Peyer's patch (tissue), 4 donors: ENCODE measurements around the gene CEP164.

Experiments
- POLR2A ChIP-seq, 2 donors: fragments of 450-650 bp; IDR thresholded peaks; one replicate each; pipeline ENCODE4 v1.5.1; 2017; ENCODE audit warnings: antibody characterized with exemption in 2 of 2, mild to moderate bottlenecking in 2 of 2, moderate library complexity in 2 of 2
- TF ChIP-seq, protein P1 (sequence below), 6 experiments: fragments of 450-650 bp in 4 of 6; fragments of 200-600 bp in 2 of 6; sonication (generic) in 1 of 6; IDR thresholded peaks; one replicate each; pipeline ENCODE4 v1.5.1; 2017 to 2019; ENCODE audit warnings: antibody characterized with exemption in 6 of 6, mild to moderate bottlenecking in 3 of 6, moderate library complexity in 1 of 6

DNA sequence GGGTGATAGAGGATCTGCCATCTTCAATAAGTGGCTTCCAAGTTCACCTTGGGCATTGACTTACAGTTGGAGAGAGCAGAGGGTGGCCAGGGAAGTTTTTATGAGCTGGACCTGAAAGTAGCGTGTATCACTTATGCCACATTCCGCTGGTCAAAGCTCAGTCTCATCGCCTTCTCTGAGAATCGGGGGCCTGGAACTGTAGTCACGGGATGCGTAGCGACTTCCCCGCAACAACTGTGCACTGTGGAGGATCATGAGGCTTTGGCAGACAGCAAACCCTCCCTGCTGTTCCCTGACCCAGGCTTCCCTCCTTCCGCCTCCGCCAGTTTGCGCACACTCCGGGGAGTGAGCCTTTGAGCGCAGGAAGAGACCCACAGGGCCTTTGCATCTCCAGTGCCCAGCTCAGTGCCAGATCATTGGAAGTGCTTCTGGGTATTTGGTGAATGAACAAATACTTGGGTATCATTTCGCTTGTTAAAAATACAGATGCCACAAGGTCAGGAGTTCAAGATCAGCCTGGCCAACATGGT is 95.5 kb downstream of the CEP164 start:
- TF ChIP-seq, protein P1, sequence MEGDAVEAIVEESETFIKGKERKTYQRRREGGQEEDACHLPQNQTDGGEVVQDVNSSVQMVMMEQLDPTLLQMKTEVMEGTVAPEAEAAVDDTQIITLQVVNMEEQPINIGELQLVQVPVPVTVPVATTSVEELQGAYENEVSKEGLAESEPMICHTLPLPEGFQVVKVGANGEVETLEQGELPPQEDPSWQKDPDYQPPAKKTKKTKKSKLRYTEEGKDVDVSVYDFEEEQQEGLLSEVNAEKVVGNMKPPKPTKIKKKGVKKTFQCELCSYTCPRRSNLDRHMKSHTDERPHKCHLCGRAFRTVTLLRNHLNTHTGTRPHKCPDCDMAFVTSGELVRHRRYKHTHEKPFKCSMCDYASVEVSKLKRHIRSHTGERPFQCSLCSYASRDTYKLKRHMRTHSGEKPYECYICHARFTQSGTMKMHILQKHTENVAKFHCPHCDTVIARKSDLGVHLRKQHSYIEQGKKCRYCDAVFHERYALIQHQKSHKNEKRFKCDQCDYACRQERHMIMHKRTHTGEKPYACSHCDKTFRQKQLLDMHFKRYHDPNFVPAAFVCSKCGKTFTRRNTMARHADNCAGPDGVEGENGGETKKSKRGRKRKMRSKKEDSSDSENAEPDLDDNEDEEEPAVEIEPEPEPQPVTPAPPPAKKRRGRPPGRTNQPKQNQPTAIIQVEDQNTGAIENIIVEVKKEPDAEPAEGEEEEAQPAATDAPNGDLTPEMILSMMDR (IDR thresholded peaks at IDR 0.05) = no peak
- no peak for TF ChIP-seq POLR2A (IDR thresholded peaks at IDR 0.05)
